Measurements from ENCODE around the gene ABHD6. TPM values are rescaled to one million over a fixed set of nuclear protein-coding genes. Genes with fewer than 3 reads are reported as not detected.
"Not testable (repeated sequence)": the region's sequence is repeated elsewhere in the genome, so short reads cannot be mapped to it uniquely, and the experiment has no call there.

The ABHD6 gene
- total and polyA plus RNA-seq, 7 donors, result 1.7 to 7.2 (median 5.0) TPM

GRCh38 chr3:58217209-58217811 is 20.3 kb upstream of the ABHD6 start:
- Histone ChIP-seq H3K27ac (no peak overlapping the region), H3K4me3 (no peak overlapping the region), H3K27me3 (ENCODE audit: insufficient read depth in 3 of 3, low read length in 2 of 3) (no peaks in the 10 kb centered on the region), H3K36me3 (ENCODE audit: insufficient read depth in 1 of 2, low read depth in 1 of 2) (no peaks in the 10 kb centered on the region), H3K9me3 (no peaks in the 10 kb centered on the region), H3K4me1 (no peaks in the 10 kb centered on the region)
- DNase-seq (peak; percentile 60 to 67), ATAC-seq (peak; percentile 70 to 82 (median 72))
- intact Hi-C loops (cut with DNase I), result loop anchor here (5.0 kb wide), 2 partner anchors 35 to 40 kb away; no protein-coding TSS in a partner anchor
- peak; percentile 59 for TF ChIP-seq CTCF (IDR thresholded peaks at IDR 0.05)
- WGBS, 3 donors, result 19 to 28% (median 24%) methylated on average over 15 of the region's 15 CpGs

GRCh38 chr3:58218904-58219303 is 18.7 kb upstream of the ABHD6 start:
- Histone ChIP-seq H3K27ac (no peak overlapping the region), H3K27me3 (ENCODE audit: insufficient read depth in 3 of 3, low read length in 2 of 3) (no peaks in the 10 kb centered on the region), H3K36me3 (ENCODE audit: insufficient read depth in 1 of 2, low read depth in 1 of 2) (no peaks in the 10 kb centered on the region), H3K4me3 (no peak overlapping the region), H3K9me3 (no peaks in the 10 kb centered on the region), H3K4me1 (no peaks in the 10 kb centered on the region)
- TF ChIP-seq CTCF (IDR thresholded peaks at IDR 0.05), result no peak
- no peak for DNase-seq
- intact Hi-C loops (cut with DNase I), result loop anchor here (5.0 kb wide), 2 partner anchors 37 to 42 kb away; no protein-coding TSS in a partner anchor
- 77 to 91% (median 83%) methylated on average over 1 of the region's 1 CpG for WGBS, 3 donors
- no peak for ATAC-seq

- H3K27ac ChIP-seq, result no peak overlapping the region
- no peaks in the 10 kb centered on the region for H3K4me1 ChIP-seq
- no peaks in the 10 kb centered on the region for H3K9me3 ChIP-seq
- intact Hi-C loops (cut with DNase I), result no loop called here
- WGBS, 3 donors, result 59 to 64% (median 62%) methylated on average over 8 of the region's 8 CpGs
- TF ChIP-seq CTCF (IDR thresholded peaks at IDR 0.05), result no peak
- no peaks in the 10 kb centered on the region for H3K27me3 ChIP-seq (ENCODE audit: insufficient read depth in 3 of 3, low read length in 2 of 3)
- ATAC-seq, result no peak
- DNase-seq, result no peak
- no peak overlapping the region for H3K4me3 ChIP-seq
- no peaks in the 10 kb centered on the region for H3K36me3 ChIP-seq (ENCODE audit: insufficient read depth in 1 of 2, low read depth in 1 of 2)
Observed at GRCh38 chr3:58222161-58222724, 15.3 kb upstream of the ABHD6 start.

- no peaks in the 10 kb centered on the region for H3K4me1 ChIP-seq
- TF ChIP-seq CTCF (IDR thresholded peaks at IDR 0.05), result no peak
- no peak overlapping the region for H3K27ac ChIP-seq
- intact Hi-C loops (cut with DNase I), result no loop called here
- WGBS, 3 donors, result 87 to 89% (median 88%) methylated on average over 4 of the region's 4 CpGs
- H3K27me3 ChIP-seq (ENCODE audit: insufficient read depth in 3 of 3, low read length in 2 of 3), result no peaks in the 10 kb centered on the region
- ATAC-seq (no peak), DNase-seq (no peak)
- H3K9me3 ChIP-seq, result no peaks in the 10 kb centered on the region
- no peaks in the 10 kb centered on the region for H3K36me3 ChIP-seq (ENCODE audit: insufficient read depth in 1 of 2, low read depth in 1 of 2)
- H3K4me3 ChIP-seq, result no peak overlapping the region
Observed at GRCh38 chr3:58223855-58224254, 13.7 kb upstream of the ABHD6 start.

- intact Hi-C loops (cut with DNase I); H3K4me3 ChIP-seq; H3K27me3 ChIP-seq (ENCODE audit: insufficient read depth in 3 of 3, low read length in 2 of 3); H3K9me3 ChIP-seq; H3K27ac ChIP-seq; ATAC-seq; H3K4me1 ChIP-seq; DNase-seq; H3K36me3 ChIP-seq (ENCODE audit: insufficient read depth in 1 of 2, low read depth in 1 of 2): not testable (repeated sequence)
- 91 to 94% (median 94%) methylated on average over 3 of the region's 3 CpGs for WGBS, 3 donors
Observed at GRCh38 chr3:58227933-58228332, 9.7 kb upstream of the ABHD6 start.
